Astrocyte of the spinal cord (primary cell): Measurements from ENCODE around the gene OR10H1.

Source experiments
- DNase-seq: peaks from one replicate; pipeline ENCODE4 v3.0.0; 2011; ENCODE audit warnings: low read depth, low spot score
- H3K4me3 ChIP-seq: 2 replicates; pipeline ENCODE4 v1.5.1; 2011; ENCODE audit warnings: low read depth, mild to moderate bottlenecking, low read length, moderate library complexity
- in situ Hi-C: cut with HindIII; loops from 2 replicates; pipeline ENCODE4 v1.10.0; 2017; ENCODE audit warnings: low sequenced_read_pairs
- TF ChIP-seq, protein P1 (sequence below): IDR thresholded peaks from 2 replicates; pipeline ENCODE4 v1.5.1; 2012; ENCODE audit warnings: low read depth, mild to moderate bottlenecking, low read length, inconsistent platforms

The OR10H1 gene

DNA sequence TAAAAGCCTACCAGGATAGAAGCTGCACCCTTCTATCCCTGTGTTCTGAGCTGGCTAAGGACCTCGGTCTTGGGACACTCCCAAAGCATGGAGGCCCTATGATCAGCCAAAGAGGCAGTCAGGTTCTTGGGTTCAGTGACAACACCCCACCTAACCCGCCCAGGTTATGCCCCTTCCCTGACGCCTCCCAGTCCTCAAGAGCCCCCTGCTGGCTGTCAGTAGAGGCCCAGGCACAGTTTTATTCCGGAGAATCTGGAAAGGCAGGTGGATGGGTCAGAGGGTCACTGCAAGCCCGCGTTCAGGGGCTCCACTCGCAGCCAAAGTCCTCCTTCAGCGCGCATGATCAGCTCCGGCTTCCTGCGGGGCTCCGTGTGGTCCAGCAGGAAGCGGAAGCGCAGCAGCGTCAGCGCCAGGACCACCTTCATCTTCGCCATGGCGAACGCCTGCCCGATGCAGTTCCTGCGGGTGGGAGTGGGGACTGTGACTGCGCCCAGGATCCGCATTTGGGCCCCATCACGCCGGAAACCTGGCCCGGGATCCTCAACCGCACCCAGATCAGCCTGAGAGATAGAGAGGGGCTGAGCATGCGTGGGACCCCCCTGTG is 55.4 kb downstream of the OR10H1 start:
- no peak overlapping the region for H3K4me3 ChIP-seq
- no peak for DNase-seq
- in situ Hi-C loops, result no loop called here
- TF ChIP-seq, protein P1, sequence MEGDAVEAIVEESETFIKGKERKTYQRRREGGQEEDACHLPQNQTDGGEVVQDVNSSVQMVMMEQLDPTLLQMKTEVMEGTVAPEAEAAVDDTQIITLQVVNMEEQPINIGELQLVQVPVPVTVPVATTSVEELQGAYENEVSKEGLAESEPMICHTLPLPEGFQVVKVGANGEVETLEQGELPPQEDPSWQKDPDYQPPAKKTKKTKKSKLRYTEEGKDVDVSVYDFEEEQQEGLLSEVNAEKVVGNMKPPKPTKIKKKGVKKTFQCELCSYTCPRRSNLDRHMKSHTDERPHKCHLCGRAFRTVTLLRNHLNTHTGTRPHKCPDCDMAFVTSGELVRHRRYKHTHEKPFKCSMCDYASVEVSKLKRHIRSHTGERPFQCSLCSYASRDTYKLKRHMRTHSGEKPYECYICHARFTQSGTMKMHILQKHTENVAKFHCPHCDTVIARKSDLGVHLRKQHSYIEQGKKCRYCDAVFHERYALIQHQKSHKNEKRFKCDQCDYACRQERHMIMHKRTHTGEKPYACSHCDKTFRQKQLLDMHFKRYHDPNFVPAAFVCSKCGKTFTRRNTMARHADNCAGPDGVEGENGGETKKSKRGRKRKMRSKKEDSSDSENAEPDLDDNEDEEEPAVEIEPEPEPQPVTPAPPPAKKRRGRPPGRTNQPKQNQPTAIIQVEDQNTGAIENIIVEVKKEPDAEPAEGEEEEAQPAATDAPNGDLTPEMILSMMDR, result no peak

DNA sequence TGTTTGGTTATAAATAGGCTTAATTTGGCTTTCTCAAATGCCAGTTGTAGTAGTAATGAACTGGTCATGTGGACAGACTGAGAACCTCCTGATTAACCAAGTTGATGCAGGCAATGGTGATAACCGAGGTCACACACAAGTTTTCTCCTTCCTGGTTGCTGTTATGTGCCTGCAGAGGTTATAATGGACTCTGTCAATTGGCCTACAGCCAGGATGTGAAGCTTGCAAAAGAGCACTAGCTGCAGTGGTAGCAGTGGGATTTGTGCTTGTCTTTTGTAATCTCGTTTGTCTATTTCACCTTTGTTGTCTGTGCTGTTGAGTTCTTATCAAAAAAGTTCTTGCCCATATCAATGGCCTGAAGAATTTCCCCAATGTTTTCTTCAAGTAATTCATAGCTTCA is 57.1 kb downstream of the OR10H1 start:
- in situ Hi-C loops, result no loop called here
- H3K4me3 ChIP-seq, result no peak overlapping the region
- no peak for DNase-seq
- TF ChIP-seq, protein P1, result no peak
